ENCODE data around the gene GSTM1. TPM values are rescaled to one million over a fixed set of nuclear protein-coding genes. Genes with fewer than 3 reads are reported as not detected.

Gene GSTM1
- total RNA-seq, 4 donors from 2014 or later: 23.4 TPM; not detected in 3

DNA sequence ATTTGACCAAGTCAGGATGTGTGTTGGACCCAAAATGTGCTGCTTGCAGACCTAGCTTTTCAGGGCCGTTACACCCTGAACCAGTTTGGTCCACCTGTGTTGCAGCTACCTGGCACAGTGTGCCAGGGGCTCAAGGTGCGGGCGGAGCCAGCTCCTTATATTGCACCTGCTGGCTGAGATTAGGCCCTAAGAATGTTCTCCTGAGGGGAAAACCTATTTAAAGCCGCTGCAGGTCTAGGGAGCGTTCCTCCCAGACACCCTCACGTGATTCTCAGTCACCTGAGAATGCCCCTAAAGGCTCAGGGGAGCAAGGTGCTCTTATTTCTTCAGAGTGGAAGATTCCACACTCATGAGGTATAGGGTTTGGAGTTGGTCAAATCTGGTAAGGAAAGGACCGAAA, 41.3 kb downstream of the GSTM1 start:
- TF ChIP-seq, protein P1, sequence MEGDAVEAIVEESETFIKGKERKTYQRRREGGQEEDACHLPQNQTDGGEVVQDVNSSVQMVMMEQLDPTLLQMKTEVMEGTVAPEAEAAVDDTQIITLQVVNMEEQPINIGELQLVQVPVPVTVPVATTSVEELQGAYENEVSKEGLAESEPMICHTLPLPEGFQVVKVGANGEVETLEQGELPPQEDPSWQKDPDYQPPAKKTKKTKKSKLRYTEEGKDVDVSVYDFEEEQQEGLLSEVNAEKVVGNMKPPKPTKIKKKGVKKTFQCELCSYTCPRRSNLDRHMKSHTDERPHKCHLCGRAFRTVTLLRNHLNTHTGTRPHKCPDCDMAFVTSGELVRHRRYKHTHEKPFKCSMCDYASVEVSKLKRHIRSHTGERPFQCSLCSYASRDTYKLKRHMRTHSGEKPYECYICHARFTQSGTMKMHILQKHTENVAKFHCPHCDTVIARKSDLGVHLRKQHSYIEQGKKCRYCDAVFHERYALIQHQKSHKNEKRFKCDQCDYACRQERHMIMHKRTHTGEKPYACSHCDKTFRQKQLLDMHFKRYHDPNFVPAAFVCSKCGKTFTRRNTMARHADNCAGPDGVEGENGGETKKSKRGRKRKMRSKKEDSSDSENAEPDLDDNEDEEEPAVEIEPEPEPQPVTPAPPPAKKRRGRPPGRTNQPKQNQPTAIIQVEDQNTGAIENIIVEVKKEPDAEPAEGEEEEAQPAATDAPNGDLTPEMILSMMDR (IDR thresholded peaks at IDR 0.05): no peak
- Histone ChIP-seq H3K36me3 (no peaks in the 10 kb centered on the region), H3K9me3 (no peaks in the 10 kb centered on the region), H3K4me3 (replicated peaks in 1 of 3) (no peak overlapping the region), H3K27ac (no peak overlapping the region), H3K4me1 (no peaks in the 10 kb centered on the region), H3K27me3 (no peaks in the 10 kb centered on the region)
- intact Hi-C loops (cut with DNase I): no loop called here
- DNase-seq: no peak
- 93 to 96% methylated on average over 6 to 7 of the region's 7 CpGs for WGBS, 2 donors

DNA sequence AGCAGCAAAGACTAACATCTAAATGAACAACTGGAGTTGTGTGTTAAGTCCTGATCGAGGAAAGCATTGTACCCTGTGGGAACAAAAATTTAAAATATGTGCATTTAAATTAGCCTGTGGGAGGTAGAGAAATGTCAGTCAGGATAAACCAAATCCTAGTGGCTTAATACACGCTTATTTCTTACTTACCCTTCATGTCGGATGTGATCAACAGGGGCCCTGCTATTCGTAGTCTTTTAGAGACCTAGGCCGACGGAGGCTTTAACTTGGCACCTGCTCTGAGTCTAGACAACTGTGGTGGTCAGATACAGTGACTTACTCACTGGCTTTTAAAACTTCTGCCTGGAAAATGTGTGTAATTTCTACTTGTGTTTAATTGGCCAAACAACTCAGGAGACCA, 43.0 kb downstream of the GSTM1 start:
- intact Hi-C loops (cut with DNase I): no loop called here
- no peak for DNase-seq
- H3K36me3 ChIP-seq: no peaks in the 10 kb centered on the region
- no peaks in the 10 kb centered on the region for H3K27me3 ChIP-seq
- H3K4me3 ChIP-seq (replicated peaks in 1 of 3): no peak overlapping the region
- TF ChIP-seq, protein P1 (IDR thresholded peaks at IDR 0.05): no peak
- TF ChIP-seq POLR2A (IDR thresholded peaks at IDR 0.05): no peak
- no peak overlapping the region for H3K27ac ChIP-seq
- no peaks in the 10 kb centered on the region for H3K9me3 ChIP-seq
- 74 to 89% methylated on average over 6 of the region's 6 CpGs for WGBS, 2 donors
- H3K4me1 ChIP-seq: peaks cover 0 to 4% of the 10 kb centered on the region in 2 donors

DNA sequence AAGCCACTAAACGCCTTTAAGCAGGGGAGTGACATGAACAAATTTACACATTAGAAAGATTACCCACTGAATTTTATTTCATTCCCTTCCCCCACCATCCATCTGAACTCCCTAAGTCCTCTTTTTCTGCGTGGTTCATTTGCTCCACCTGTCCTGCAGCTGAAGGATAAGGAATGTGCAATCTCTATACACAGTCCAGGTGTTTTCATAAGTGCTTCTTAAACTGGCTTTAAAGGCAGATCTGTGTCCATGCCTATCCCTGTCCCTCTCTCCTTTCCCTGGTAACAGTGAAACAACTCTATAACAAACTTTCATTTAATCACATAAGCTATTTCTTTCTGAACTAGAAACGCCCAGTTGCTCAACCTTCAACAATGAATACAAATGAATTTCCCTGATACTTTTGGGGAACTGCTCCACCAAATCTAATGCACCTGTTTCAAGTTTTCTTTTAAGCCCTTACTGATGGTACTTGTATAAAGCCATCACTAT, 44.8 kb downstream of the GSTM1 start:
- no peak for DNase-seq
- intact Hi-C loops (cut with DNase I): no loop called here
- Histone ChIP-seq H3K9me3 (no peaks in the 10 kb centered on the region), H3K27ac (no peak overlapping the region), H3K27me3 (no peaks in the 10 kb centered on the region), H3K4me3 (replicated peaks in 1 of 3) (no peak overlapping the region), H3K36me3 (peaks cover 0 to 4% of the 10 kb centered on the region in 2 donors), H3K4me1 (peaks cover 0 to 4% of the 10 kb centered on the region in 2 donors)
- 47 to 53% methylated on average over 3 of the region's 3 CpGs for WGBS, 2 donors
- TF ChIP-seq, protein P1 (IDR thresholded peaks at IDR 0.05): no peak
- TF ChIP-seq POLR2A (IDR thresholded peaks at IDR 0.05): no peak

DNA sequence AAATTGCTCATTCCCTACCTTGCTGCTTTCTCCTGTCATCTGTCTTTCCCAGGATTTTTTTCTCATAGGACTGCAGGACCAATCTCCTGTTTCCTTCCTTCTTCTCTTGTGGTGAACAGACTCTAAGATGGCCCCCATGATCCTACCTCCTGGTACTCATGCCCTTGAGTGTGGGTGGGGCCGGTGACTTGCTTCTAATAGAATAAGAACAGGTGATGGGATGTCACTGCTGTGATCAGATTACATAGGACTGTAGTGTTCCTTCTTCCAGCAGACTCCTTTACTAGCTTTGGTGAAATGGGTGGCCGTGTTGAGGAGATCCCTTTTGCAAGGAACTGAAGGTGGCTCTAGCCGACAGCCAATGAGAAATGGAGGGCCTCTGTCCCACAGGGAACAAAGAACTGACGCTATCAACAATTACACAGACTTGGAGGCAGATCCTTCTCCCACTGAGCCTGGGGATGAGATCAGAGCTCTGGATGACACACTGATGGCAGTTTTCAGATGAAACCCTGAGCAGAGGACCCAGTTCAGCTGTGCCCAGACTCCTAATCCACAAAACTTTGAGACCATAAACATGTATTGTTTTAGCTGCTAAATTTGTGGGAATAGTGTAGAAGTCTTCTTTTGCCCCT, 45.7 kb downstream of the GSTM1 start:
- TF ChIP-seq, protein P1 (IDR thresholded peaks at IDR 0.05): no peak
- TF ChIP-seq POLR2A (IDR thresholded peaks at IDR 0.05): no peak
- Histone ChIP-seq H3K4me3 (replicated peaks in 1 of 3) (no peak overlapping the region), H3K36me3 (peaks cover 0 to 11% of the 10 kb centered on the region in 2 donors), H3K9me3 (no peaks in the 10 kb centered on the region), H3K27ac (no peak overlapping the region), H3K4me1 (peaks cover 0 to 4% of the 10 kb centered on the region in 2 donors), H3K27me3 (no peaks in the 10 kb centered on the region)
- intact Hi-C loops (cut with DNase I): no loop called here
- no peak for DNase-seq
- 91 to 93% methylated on average over 4 of the region's 4 CpGs for WGBS, 2 donors

DNA sequence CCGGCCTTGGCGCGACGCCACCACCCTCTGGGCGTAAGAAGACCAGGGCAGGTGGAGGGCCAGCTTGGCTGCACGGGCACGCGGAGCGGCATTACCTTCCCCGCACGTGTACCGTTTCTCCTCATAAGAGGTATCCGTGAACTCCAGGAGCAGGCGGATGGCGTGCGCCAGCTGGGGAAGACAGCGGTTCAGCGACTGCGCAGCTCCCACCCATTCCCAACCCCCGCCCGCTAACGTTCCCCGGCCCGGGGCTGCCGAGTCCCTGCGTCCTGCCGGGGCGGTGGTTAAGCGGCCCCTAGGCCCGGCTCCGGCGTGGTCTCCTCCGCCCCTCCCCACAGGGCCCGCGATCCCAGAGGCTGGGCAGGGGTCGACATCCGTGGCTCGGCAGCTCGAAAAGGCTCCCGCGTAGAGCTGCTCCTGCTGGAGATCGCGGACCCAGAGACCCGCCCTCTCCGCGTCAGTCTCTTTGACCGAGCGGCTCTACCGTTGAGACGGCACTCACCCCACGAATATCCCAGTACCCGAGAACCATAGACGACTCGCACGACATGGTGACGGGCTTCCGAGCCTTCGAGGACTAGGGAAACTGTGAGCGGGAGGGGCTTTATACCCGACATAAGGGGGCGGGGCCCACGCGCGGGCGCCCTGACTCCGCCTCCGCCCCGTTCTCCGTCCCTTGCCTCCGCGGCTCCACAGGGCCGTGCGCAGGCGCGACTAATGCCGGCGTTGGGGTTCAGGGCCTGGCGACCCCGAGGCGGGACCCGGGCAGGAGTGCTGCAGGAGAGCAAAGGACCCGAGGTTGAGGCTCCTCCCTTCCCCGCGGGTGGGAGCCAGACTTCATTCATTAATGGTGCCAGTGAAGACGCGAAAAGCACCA, 52.4 kb downstream of the GSTM1 start:
- intact Hi-C loops (cut with DNase I): no loop called here
- peaks cover 0 to 11% of the 10 kb centered on the region in 2 donors for H3K36me3 ChIP-seq
- peak overlapping the region; percentile 23 to 85 (median 60) for H3K4me3 ChIP-seq (replicated peaks in 1 of 3)
- no peaks in the 10 kb centered on the region for H3K27me3 ChIP-seq
- DNase-seq: peak; percentile 75 to 76
- H3K9me3 ChIP-seq: no peaks in the 10 kb centered on the region
- peaks cover 6 to 9% of the 10 kb centered on the region in 2 donors for H3K4me1 ChIP-seq
- peak overlapping the region; percentile 39 to 74 (median 56) for H3K27ac ChIP-seq
- 5 to 9% methylated on average over 12 to 34 of the region's 86 CpGs for WGBS, 2 donors
- peak in 1 of 2 donors; percentile 88 for TF ChIP-seq POLR2A (IDR thresholded peaks at IDR 0.05)
- TF ChIP-seq, protein P1 (IDR thresholded peaks at IDR 0.05): no peak

All from thyroid gland (tissue), 4 donors.